HepG2 (cell line): ENCODE results near the gene CPS1. TPM values are rescaled to one million over a fixed set of nuclear protein-coding genes. Genes with fewer than 3 reads are reported as not detected.

ENCODE experiments used
- GABPB1 ChIP-seq: IDR thresholded peaks from 2 replicates; pipeline ENCODE4 v1.6.1; 2016; ENCODE audit warnings: mild to moderate bottlenecking, missing genetic modification reagents, moderate library complexity, missing compliant biosample characterization
- ZBTB20 ChIP-seq: sonication (generic); formaldehyde crosslinking; IDR thresholded peaks from 2 replicates; pipeline ENCODE4 v1.8.1; 2023; ENCODE audit warnings: missing genetic modification reagents, low read depth, mild to moderate bottlenecking, borderline replicate concordance
- ZFP36L1 ChIP-seq: sonication (generic); formaldehyde crosslinking; IDR thresholded peaks from 2 replicates; pipeline ENCODE4 v1.8.0; 2022; ENCODE audit warnings: mild to moderate bottlenecking, missing genetic modification reagents, moderate library complexity
- ZNF619 ChIP-seq: sonication (generic); formaldehyde crosslinking; IDR thresholded peaks from 2 replicates; pipeline ENCODE4 v1.4.0; 2020; ENCODE audit warnings: mild to moderate bottlenecking, missing genetic modification reagents
- polyA plus RNA-seq, 8 experiments: library from polyadenylated mRNA; depleted of rRNA in 3 of 8; stranded (reverse) in 7 of 8; unstranded in 1 of 8; fragments of >200 nt; fragmentation: Illumina TruSeq in 4 of 8; extraction: Trizol in 4 of 8; gene quantifications; 2 replicates each; pipeline versions ENCODE4 v1.2.1 to v1.2.3, GENCODE V29; 2011 to 2016; ENCODE audit warnings: low read depth in 4 of 8, missing spikeins in 1 of 8, mixed read lengths in 1 of 8; ENCODE audit not compliant: insufficient read depth in 1 of 8
- total RNA-seq, 5 experiments: library from RNA; depleted of rRNA; stranded (reverse); fragments of >200 nt; fragmentation: Illumina TruSeq; extraction: Trizol; gene quantifications; 2 replicates each; pipeline ENCODE4 v1.2.3, GENCODE V29; 2016; ENCODE audit warnings: low read depth in 1 of 5
- TF ChIP-seq, protein P1 (sequence below): IDR thresholded peaks from 2 replicates; pipeline ENCODE4 v1.4.0; 2020; ENCODE audit warnings: mild to moderate bottlenecking, missing genetic modification reagents
- TF ChIP-seq, protein P2 (sequence below): sonication (generic); formaldehyde crosslinking; conservative IDR thresholded peaks from 2 replicates; pipeline ENCODE4 v1.4.0; 2020; ENCODE audit warnings: mild to moderate bottlenecking, missing genetic modification reagents, moderate library complexity
- TF ChIP-seq, protein P3 (sequence below): sonication (generic); formaldehyde crosslinking; IDR thresholded peaks from 2 replicates; pipeline ENCODE4 v1.4.0; 2020; ENCODE audit warnings: missing genetic modification reagents, borderline replicate concordance
- TF ChIP-seq, protein P4 (sequence below): sonication (generic); formaldehyde crosslinking; IDR thresholded peaks from 2 replicates; pipeline ENCODE4 v1.4.0; 2020; ENCODE audit warnings: low read depth, mild to moderate bottlenecking, missing genetic modification reagents
- TF ChIP-seq, protein P5 (sequence below): sonication (generic); formaldehyde crosslinking; IDR thresholded peaks from 2 replicates; pipeline ENCODE4 v1.4.0; 2020; ENCODE audit warnings: missing genetic modification reagents

CPS1 gene
- total and polyA plus RNA-seq, 2 of the 13 experiments (the other 11 are each of a cell fraction or from before 2014, with no cell fraction given) = 24.4 to 51.7 TPM

DNA sequence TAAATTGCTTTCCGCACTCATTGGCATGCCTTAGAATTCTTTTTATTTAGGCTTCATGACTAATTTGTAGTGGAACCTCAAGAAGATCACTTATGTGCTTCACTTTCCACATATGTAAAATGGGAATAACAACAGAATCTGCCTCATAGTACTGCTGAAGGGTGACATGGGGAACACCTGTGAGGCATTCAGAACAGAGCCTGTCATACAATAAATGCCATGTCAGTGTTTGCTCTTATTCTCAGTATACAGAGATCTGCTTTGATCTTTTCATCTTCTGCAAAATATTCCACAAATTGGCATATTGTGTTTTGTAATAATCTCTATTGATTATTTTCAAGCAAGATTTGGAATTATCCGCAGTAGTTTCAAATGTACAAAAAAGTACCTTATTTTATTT is 17.4 kb upstream of the CPS1 start (continued):
- TF ChIP-seq, protein P1, sequence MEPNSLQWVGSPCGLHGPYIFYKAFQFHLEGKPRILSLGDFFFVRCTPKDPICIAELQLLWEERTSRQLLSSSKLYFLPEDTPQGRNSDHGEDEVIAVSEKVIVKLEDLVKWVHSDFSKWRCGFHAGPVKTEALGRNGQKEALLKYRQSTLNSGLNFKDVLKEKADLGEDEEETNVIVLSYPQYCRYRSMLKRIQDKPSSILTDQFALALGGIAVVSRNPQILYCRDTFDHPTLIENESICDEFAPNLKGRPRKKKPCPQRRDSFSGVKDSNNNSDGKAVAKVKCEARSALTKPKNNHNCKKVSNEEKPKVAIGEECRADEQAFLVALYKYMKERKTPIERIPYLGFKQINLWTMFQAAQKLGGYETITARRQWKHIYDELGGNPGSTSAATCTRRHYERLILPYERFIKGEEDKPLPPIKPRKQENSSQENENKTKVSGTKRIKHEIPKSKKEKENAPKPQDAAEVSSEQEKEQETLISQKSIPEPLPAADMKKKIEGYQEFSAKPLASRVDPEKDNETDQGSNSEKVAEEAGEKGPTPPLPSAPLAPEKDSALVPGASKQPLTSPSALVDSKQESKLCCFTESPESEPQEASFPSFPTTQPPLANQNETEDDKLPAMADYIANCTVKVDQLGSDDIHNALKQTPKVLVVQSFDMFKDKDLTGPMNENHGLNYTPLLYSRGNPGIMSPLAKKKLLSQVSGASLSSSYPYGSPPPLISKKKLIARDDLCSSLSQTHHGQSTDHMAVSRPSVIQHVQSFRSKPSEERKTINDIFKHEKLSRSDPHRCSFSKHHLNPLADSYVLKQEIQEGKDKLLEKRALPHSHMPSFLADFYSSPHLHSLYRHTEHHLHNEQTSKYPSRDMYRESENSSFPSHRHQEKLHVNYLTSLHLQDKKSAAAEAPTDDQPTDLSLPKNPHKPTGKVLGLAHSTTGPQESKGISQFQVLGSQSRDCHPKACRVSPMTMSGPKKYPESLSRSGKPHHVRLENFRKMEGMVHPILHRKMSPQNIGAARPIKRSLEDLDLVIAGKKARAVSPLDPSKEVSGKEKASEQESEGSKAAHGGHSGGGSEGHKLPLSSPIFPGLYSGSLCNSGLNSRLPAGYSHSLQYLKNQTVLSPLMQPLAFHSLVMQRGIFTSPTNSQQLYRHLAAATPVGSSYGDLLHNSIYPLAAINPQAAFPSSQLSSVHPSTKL = peak; percentile 43
- TF ChIP-seq GABPB1 (CRISPR knock-in tag) (no peak), ZFP36L1 (CRISPR knock-in tag) (no peak), ZBTB20 (no peak), ZNF619 (no peak)
- TF ChIP-seq, protein P2, sequence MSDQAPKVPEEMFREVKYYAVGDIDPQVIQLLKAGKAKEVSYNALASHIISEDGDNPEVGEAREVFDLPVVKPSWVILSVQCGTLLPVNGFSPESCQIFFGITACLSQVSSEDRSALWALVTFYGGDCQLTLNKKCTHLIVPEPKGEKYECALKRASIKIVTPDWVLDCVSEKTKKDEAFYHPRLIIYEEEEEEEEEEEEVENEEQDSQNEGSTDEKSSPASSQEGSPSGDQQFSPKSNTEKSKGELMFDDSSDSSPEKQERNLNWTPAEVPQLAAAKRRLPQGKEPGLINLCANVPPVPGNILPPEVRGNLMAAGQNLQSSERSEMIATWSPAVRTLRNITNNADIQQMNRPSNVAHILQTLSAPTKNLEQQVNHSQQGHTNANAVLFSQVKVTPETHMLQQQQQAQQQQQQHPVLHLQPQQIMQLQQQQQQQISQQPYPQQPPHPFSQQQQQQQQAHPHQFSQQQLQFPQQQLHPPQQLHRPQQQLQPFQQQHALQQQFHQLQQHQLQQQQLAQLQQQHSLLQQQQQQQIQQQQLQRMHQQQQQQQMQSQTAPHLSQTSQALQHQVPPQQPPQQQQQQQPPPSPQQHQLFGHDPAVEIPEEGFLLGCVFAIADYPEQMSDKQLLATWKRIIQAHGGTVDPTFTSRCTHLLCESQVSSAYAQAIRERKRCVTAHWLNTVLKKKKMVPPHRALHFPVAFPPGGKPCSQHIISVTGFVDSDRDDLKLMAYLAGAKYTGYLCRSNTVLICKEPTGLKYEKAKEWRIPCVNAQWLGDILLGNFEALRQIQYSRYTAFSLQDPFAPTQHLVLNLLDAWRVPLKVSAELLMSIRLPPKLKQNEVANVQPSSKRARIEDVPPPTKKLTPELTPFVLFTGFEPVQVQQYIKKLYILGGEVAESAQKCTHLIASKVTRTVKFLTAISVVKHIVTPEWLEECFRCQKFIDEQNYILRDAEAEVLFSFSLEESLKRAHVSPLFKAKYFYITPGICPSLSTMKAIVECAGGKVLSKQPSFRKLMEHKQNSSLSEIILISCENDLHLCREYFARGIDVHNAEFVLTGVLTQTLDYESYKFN (CRISPR knock-in tag) = peak; percentile 25; the same call in 1 of the 2 replicates
- TF ChIP-seq, protein P3, sequence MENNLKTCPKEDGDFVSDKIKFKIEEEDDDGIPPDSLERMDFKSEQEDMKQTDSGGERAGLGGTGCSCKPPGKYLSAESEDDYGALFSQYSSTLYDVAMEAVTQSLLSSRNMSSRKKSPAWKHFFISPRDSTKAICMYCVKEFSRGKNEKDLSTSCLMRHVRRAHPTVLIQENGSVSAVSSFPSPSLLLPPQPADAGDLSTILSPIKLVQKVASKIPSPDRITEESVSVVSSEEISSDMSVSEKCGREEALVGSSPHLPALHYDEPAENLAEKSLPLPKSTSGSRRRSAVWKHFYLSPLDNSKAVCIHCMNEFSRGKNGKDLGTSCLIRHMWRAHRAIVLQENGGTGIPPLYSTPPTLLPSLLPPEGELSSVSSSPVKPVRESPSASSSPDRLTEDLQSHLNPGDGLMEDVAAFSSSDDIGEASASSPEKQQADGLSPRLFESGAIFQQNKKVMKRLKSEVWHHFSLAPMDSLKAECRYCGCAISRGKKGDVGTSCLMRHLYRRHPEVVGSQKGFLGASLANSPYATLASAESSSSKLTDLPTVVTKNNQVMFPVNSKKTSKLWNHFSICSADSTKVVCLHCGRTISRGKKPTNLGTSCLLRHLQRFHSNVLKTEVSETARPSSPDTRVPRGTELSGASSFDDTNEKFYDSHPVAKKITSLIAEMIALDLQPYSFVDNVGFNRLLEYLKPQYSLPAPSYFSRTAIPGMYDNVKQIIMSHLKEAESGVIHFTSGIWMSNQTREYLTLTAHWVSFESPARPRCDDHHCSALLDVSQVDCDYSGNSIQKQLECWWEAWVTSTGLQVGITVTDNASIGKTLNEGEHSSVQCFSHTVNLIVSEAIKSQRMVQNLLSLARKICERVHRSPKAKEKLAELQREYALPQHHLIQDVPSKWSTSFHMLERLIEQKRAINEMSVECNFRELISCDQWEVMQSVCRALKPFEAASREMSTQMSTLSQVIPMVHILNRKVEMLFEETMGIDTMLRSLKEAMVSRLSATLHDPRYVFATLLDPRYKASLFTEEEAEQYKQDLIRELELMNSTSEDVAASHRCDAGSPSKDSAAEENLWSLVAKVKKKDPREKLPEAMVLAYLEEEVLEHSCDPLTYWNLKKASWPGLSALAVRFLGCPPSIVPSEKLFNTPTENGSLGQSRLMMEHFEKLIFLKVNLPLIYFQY (CRISPR knock-in tag) = no peak
- TF ChIP-seq, protein P4, sequence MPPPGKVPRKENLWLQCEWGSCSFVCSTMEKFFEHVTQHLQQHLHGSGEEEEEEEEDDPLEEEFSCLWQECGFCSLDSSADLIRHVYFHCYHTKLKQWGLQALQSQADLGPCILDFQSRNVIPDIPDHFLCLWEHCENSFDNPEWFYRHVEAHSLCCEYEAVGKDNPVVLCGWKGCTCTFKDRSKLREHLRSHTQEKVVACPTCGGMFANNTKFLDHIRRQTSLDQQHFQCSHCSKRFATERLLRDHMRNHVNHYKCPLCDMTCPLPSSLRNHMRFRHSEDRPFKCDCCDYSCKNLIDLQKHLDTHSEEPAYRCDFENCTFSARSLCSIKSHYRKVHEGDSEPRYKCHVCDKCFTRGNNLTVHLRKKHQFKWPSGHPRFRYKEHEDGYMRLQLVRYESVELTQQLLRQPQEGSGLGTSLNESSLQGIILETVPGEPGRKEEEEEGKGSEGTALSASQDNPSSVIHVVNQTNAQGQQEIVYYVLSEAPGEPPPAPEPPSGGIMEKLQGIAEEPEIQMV (CRISPR knock-in tag) = no peak
- TF ChIP-seq, protein P5, sequence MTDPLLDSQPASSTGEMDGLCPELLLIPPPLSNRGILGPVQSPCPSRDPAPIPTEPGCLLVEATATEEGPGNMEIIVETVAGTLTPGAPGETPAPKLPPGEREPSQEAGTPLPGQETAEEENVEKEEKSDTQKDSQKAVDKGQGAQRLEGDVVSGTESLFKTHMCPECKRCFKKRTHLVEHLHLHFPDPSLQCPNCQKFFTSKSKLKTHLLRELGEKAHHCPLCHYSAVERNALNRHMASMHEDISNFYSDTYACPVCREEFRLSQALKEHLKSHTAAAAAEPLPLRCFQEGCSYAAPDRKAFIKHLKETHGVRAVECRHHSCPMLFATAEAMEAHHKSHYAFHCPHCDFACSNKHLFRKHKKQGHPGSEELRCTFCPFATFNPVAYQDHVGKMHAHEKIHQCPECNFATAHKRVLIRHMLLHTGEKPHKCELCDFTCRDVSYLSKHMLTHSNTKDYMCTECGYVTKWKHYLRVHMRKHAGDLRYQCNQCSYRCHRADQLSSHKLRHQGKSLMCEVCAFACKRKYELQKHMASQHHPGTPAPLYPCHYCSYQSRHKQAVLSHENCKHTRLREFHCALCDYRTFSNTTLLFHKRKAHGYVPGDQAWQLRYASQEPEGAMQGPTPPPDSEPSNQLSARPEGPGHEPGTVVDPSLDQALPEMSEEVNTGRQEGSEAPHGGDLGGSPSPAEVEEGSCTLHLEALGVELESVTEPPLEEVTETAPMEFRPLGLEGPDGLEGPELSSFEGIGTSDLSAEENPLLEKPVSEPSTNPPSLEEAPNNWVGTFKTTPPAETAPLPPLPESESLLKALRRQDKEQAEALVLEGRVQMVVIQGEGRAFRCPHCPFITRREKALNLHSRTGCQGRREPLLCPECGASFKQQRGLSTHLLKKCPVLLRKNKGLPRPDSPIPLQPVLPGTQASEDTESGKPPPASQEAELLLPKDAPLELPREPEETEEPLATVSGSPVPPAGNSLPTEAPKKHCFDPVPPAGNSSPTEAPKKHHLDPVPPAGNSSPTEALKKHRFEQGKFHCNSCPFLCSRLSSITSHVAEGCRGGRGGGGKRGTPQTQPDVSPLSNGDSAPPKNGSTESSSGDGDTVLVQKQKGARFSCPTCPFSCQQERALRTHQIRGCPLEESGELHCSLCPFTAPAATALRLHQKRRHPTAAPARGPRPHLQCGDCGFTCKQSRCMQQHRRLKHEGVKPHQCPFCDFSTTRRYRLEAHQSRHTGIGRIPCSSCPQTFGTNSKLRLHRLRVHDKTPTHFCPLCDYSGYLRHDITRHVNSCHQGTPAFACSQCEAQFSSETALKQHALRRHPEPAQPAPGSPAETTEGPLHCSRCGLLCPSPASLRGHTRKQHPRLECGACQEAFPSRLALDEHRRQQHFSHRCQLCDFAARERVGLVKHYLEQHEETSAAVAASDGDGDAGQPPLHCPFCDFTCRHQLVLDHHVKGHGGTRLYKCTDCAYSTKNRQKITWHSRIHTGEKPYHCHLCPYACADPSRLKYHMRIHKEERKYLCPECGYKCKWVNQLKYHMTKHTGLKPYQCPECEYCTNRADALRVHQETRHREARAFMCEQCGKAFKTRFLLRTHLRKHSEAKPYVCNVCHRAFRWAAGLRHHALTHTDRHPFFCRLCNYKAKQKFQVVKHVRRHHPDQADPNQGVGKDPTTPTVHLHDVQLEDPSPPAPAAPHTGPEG = no peak
